ENCODE results near the gene LANCL2. TPM values are rescaled to one million over a fixed set of nuclear protein-coding genes. Genes with fewer than 3 reads are reported as not detected.
"Not testable (repeated sequence)": the region's sequence is repeated elsewhere in the genome, so short reads cannot be mapped to it uniquely, and the experiment has no call there.

The LANCL2 gene
- polyA plus RNA-seq, 4 donors: 12.1 to 19.4 (median 13.8) TPM

GRCh38 chr7:55417456-55417855, 52.3 kb downstream of the LANCL2 start:
- H3K36me3 ChIP-seq (ENCODE audit: control insufficient read depth in 3 of 3, insufficient read depth in 2 of 3, low read depth in 1 of 3, low read length in 3 of 3); H3K9me3 ChIP-seq (ENCODE audit: control insufficient read depth in 2 of 2, insufficient read depth in 1 of 2, low read depth in 1 of 2, low read length in 1 of 2); H3K27ac ChIP-seq (ENCODE audit: low read depth in 1 of 3, low read length in 2 of 3); FAIRE-seq; H3K4me1 ChIP-seq (ENCODE audit: control insufficient read depth in 3 of 3, insufficient read depth in 2 of 3, low read depth in 1 of 3, low read length in 2 of 3); DNase-seq; H3K4me3 ChIP-seq (ENCODE audit: low read depth in 1 of 3, low read length in 3 of 3); H3K27me3 ChIP-seq (ENCODE audit: control insufficient read depth in 3 of 3, insufficient read depth in 3 of 3, low read length in 3 of 3): not testable (repeated sequence)
- 91 to 96% (median 93%) methylated on average over 4 of the region's 4 CpGs for WGBS, 3 donors

DNA sequence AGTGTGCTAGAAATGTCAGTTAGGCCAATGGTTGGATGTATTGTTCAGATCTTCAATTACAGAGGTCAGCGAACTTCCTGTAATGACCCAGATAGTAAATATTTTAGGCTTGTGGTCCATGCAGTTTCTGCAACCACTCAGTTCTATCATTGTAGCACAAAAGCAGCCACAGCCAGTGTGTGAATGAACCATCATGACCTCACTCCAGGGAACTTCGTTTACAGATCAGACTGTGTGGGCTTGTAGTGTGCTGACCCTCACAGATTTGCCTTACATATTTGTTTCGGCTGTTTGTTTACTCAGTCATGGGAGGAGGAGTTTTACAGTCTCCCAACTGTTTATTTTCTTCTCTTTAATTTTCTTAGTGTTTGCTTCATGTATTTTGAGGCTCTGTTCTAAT, 55.4 kb downstream of the LANCL2 start:
- peaks cover 0 to 13% (median 1%) of the 10 kb centered on the region in 3 donors for H3K36me3 ChIP-seq (ENCODE audit: control insufficient read depth in 3 of 3, insufficient read depth in 2 of 3, low read depth in 1 of 3, low read length in 3 of 3)
- H3K27me3 ChIP-seq (ENCODE audit: control insufficient read depth in 3 of 3, insufficient read depth in 3 of 3, low read length in 3 of 3): no peaks in the 10 kb centered on the region
- 39 to 46% (median 44%) methylated on average over 3 of the region's 3 CpGs for WGBS, 3 donors
- H3K9me3 ChIP-seq (ENCODE audit: control insufficient read depth in 2 of 2, insufficient read depth in 1 of 2, low read depth in 1 of 2, low read length in 1 of 2): no peaks in the 10 kb centered on the region
- peaks cover 0 to 3% (median 0%) of the 10 kb centered on the region in 3 donors for H3K4me1 ChIP-seq (ENCODE audit: control insufficient read depth in 3 of 3, insufficient read depth in 2 of 3, low read depth in 1 of 3, low read length in 2 of 3)
- DNase-seq (no peak), FAIRE-seq (no peak)
- no peak overlapping the region for H3K27ac ChIP-seq (ENCODE audit: low read depth in 1 of 3, low read length in 2 of 3)
- no peak overlapping the region for H3K4me3 ChIP-seq (ENCODE audit: low read depth in 1 of 3, low read length in 3 of 3)

GRCh38 chr7:55423277-55423711, 58.2 kb downstream of the LANCL2 start:
- no peak overlapping the region for H3K27ac ChIP-seq (ENCODE audit: low read depth in 1 of 3, low read length in 2 of 3)
- DNase-seq (no peak), FAIRE-seq (no peak)
- peaks cover 0 to 28% (median 4%) of the 10 kb centered on the region in 3 donors for H3K36me3 ChIP-seq (ENCODE audit: control insufficient read depth in 3 of 3, insufficient read depth in 2 of 3, low read depth in 1 of 3, low read length in 3 of 3)
- no peaks in the 10 kb centered on the region for H3K27me3 ChIP-seq (ENCODE audit: control insufficient read depth in 3 of 3, insufficient read depth in 3 of 3, low read length in 3 of 3)
- H3K4me1 ChIP-seq (ENCODE audit: control insufficient read depth in 3 of 3, insufficient read depth in 2 of 3, low read depth in 1 of 3, low read length in 2 of 3): peaks cover 0 to 3% (median 0%) of the 10 kb centered on the region in 3 donors
- H3K9me3 ChIP-seq (ENCODE audit: control insufficient read depth in 2 of 2, insufficient read depth in 1 of 2, low read depth in 1 of 2, low read length in 1 of 2): no peaks in the 10 kb centered on the region
- H3K4me3 ChIP-seq (ENCODE audit: low read depth in 1 of 3, low read length in 3 of 3): no peak overlapping the region
- 74 to 86% (median 76%) methylated on average over 5 of the region's 5 CpGs for WGBS, 3 donors

GRCh38 chr7:55423891-55424290, 58.8 kb downstream of the LANCL2 start:
- FAIRE-seq: no peak
- WGBS, 3 donors: 80 to 93% (median 81%) methylated on average over 5 of the region's 5 CpGs

GRCh38 chr7:55425141-55425752, 60.1 kb downstream of the LANCL2 start:
- no peak for FAIRE-seq
- WGBS, 3 donors: 88 to 90% (median 89%) methylated on average over 11 of the region's 11 CpGs

More at GRCh38 chr7:55423891-55424290, 58.8 kb downstream of the LANCL2 start:
- Histone ChIP-seq H3K4me3 (ENCODE audit: low read depth in 1 of 3, low read length in 3 of 3) (no peak overlapping the region), H3K27me3 (ENCODE audit: control insufficient read depth in 3 of 3, insufficient read depth in 3 of 3, low read length in 3 of 3) (no peaks in the 10 kb centered on the region), H3K27ac (ENCODE audit: low read depth in 1 of 3, low read length in 2 of 3) (no peak overlapping the region), H3K4me1 (ENCODE audit: control insufficient read depth in 3 of 3, insufficient read depth in 2 of 3, low read depth in 1 of 3, low read length in 2 of 3) (peaks cover 0 to 3% (median 0%) of the 10 kb centered on the region in 3 donors), H3K9me3 (ENCODE audit: control insufficient read depth in 2 of 2, insufficient read depth in 1 of 2, low read depth in 1 of 2, low read length in 1 of 2) (no peaks in the 10 kb centered on the region), H3K36me3 (ENCODE audit: control insufficient read depth in 3 of 3, insufficient read depth in 2 of 3, low read depth in 1 of 3, low read length in 3 of 3) (peaks cover 0 to 28% (median 4%) of the 10 kb centered on the region in 3 donors)
- peak; percentile 21 to 24 for DNase-seq

DNA sequence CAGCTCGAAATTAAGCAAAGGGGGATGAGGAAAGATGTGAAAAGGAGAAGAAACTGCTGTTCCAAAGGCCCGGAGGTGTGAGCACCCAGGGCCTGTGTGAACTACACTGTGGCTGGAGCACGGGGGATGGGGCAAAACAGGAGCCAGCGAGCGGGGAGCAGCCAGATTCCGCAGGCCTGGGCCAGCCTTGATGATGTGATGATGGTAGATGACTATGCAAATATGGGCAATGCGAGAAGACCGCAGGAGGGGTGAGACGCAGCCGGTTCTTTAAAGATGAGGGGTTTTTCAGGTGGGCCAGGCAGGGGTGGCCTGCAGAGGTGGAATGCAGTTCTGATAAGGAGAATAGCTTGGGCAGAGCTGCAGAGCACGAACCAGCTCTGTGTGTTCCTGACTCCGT, 61.5 kb downstream of the LANCL2 start:
- DNase-seq (no peak), FAIRE-seq (no peak)
- no peaks in the 10 kb centered on the region for H3K27me3 ChIP-seq (ENCODE audit: control insufficient read depth in 3 of 3, insufficient read depth in 3 of 3, low read length in 3 of 3)
- H3K27ac ChIP-seq (ENCODE audit: low read depth in 1 of 3, low read length in 2 of 3): no peak overlapping the region
- H3K9me3 ChIP-seq (ENCODE audit: control insufficient read depth in 2 of 2, insufficient read depth in 1 of 2, low read depth in 1 of 2, low read length in 1 of 2): no peaks in the 10 kb centered on the region
- 87 to 90% (median 88%) methylated on average over 12 of the region's 12 CpGs for WGBS, 3 donors
- H3K4me1 ChIP-seq (ENCODE audit: control insufficient read depth in 3 of 3, insufficient read depth in 2 of 3, low read depth in 1 of 3, low read length in 2 of 3): peaks cover 0 to 4% (median 0%) of the 10 kb centered on the region in 3 donors
- peaks cover 0 to 35% (median 4%) of the 10 kb centered on the region in 3 donors for H3K36me3 ChIP-seq (ENCODE audit: control insufficient read depth in 3 of 3, insufficient read depth in 2 of 3, low read depth in 1 of 3, low read length in 3 of 3)
- H3K4me3 ChIP-seq (ENCODE audit: low read depth in 1 of 3, low read length in 3 of 3): no peak overlapping the region

More at GRCh38 chr7:55425141-55425752, 60.1 kb downstream of the LANCL2 start:
- Histone ChIP-seq H3K4me3 (ENCODE audit: low read depth in 1 of 3, low read length in 3 of 3) (no peak overlapping the region), H3K27ac (ENCODE audit: low read depth in 1 of 3, low read length in 2 of 3) (no peak overlapping the region), H3K27me3 (ENCODE audit: control insufficient read depth in 3 of 3, insufficient read depth in 3 of 3, low read length in 3 of 3) (no peaks in the 10 kb centered on the region), H3K36me3 (ENCODE audit: control insufficient read depth in 3 of 3, insufficient read depth in 2 of 3, low read depth in 1 of 3, low read length in 3 of 3) (peaks cover 0 to 33% (median 4%) of the 10 kb centered on the region in 3 donors), H3K4me1 (ENCODE audit: control insufficient read depth in 3 of 3, insufficient read depth in 2 of 3, low read depth in 1 of 3, low read length in 2 of 3) (peaks cover 0 to 3% (median 0%) of the 10 kb centered on the region in 3 donors), H3K9me3 (ENCODE audit: control insufficient read depth in 2 of 2, insufficient read depth in 1 of 2, low read depth in 1 of 2, low read length in 1 of 2) (no peaks in the 10 kb centered on the region)
- no peak for DNase-seq

GRCh38 chr7:55427342-55427741, 62.2 kb downstream of the LANCL2 start:
- 60 to 73% (median 68%) methylated on average over 4 of the region's 4 CpGs for whole genome bisulfite sequencing, 3 donors
- peaks cover 0 to 38% (median 4%) of the 10 kb centered on the region in 3 donors for H3K36me3 ChIP-seq (ENCODE audit: control insufficient read depth in 3 of 3, insufficient read depth in 2 of 3, low read depth in 1 of 3, low read length in 3 of 3)
- no peaks in the 10 kb centered on the region for H3K9me3 ChIP-seq (ENCODE audit: control insufficient read depth in 2 of 2, insufficient read depth in 1 of 2, low read depth in 1 of 2, low read length in 1 of 2)
- no peak for FAIRE-seq
- DNase-seq: no peak
- H3K27ac ChIP-seq (ENCODE audit: low read depth in 1 of 3, low read length in 2 of 3): no peak overlapping the region
- H3K4me3 ChIP-seq (ENCODE audit: low read depth in 1 of 3, low read length in 3 of 3): no peak overlapping the region
- peaks cover 0 to 7% (median 0%) of the 10 kb centered on the region in 3 donors for H3K4me1 ChIP-seq (ENCODE audit: control insufficient read depth in 3 of 3, insufficient read depth in 2 of 3, low read depth in 1 of 3, low read length in 2 of 3)
- H3K27me3 ChIP-seq (ENCODE audit: control insufficient read depth in 3 of 3, insufficient read depth in 3 of 3, low read length in 3 of 3): no peaks in the 10 kb centered on the region

- FAIRE-seq: no peak
- H3K9me3 ChIP-seq (ENCODE audit: control insufficient read depth in 2 of 2, insufficient read depth in 1 of 2, low read depth in 1 of 2, low read length in 1 of 2): no peaks in the 10 kb centered on the region
- H3K27me3 ChIP-seq (ENCODE audit: control insufficient read depth in 3 of 3, insufficient read depth in 3 of 3, low read length in 3 of 3): no peaks in the 10 kb centered on the region
- H3K36me3 ChIP-seq (ENCODE audit: control insufficient read depth in 3 of 3, insufficient read depth in 2 of 3, low read depth in 1 of 3, low read length in 3 of 3): peaks cover 0 to 42% (median 4%) of the 10 kb centered on the region in 3 donors
- WGBS, 3 donors: 73 to 95% (median 89%) methylated on average over 11 of the region's 11 CpGs
- H3K4me1 ChIP-seq (ENCODE audit: control insufficient read depth in 3 of 3, insufficient read depth in 2 of 3, low read depth in 1 of 3, low read length in 2 of 3): peaks cover 0 to 7% (median 0%) of the 10 kb centered on the region in 3 donors
- H3K4me3 ChIP-seq (ENCODE audit: low read depth in 1 of 3, low read length in 3 of 3): peak overlapping the region in 1 of 3 donors; percentile 24
- DNase-seq: no peak
- no peak overlapping the region for H3K27ac ChIP-seq (ENCODE audit: low read depth in 1 of 3, low read length in 2 of 3)
Observed at GRCh38 chr7:55427800-55428199, 62.7 kb downstream of the LANCL2 start.
